ENCODE measurements around the gene PITPNM2.

Gene PITPNM2

GRCh38 chr12:123150744-123151456 lies at the start of gene PITPNM2:
PITPNM2 (minus strand) TSS chr12:123151090; CDS start chr12:123034590, 116,500 bp downstream.
- DNase-seq, result no peak

- DNase-seq, result no peak
Measured at GRCh38 chr12:123200414-123200813, 49.5 kb upstream of the PITPNM2 start.

GRCh38 chr12:123199936-123200335 lies 49.0 kb upstream of the PITPNM2 start:
- no peak for DNase-seq

GRCh38 chr12:123187637-123188036 lies 36.7 kb upstream of the PITPNM2 start:
- no peak for DNase-seq

- no peak for DNase-seq
Measured at GRCh38 chr12:123180171-123180570, 29.3 kb upstream of the PITPNM2 start.

- DNase-seq, result no peak
Measured at GRCh38 chr12:123171967-123172366, 21.1 kb upstream of the PITPNM2 start.

- no peak for DNase-seq
Measured at GRCh38 chr12:123167329-123167728, 16.4 kb upstream of the PITPNM2 start.

GRCh38 chr12:123165537-123165936 lies 14.6 kb upstream of the PITPNM2 start:
- DNase-seq, result no peak

- no peak for DNase-seq
Measured at GRCh38 chr12:123164710-123165261, 13.9 kb upstream of the PITPNM2 start.

- no peak for DNase-seq
Measured at GRCh38 chr12:123164222-123164621, 13.3 kb upstream of the PITPNM2 start.

GRCh38 chr12:123163227-123163626 lies 12.3 kb upstream of the PITPNM2 start:
- no peak for DNase-seq

GRCh38 chr12:123160801-123161487 lies 10.1 kb upstream of the PITPNM2 start:
- no peak for DNase-seq

GRCh38 chr12:123153906-123154305 lies 3.0 kb upstream of the PITPNM2 start:
- no peak for DNase-seq

- DNase-seq, result no peak
Measured at GRCh38 chr12:123152833-123153232, 1.9 kb upstream of the PITPNM2 start.

GRCh38 chr12:123151457-123152454 lies 866 bp upstream of the PITPNM2 start:
- no peak for DNase-seq

- no peak for DNase-seq
Measured at GRCh38 chr12:123150275-123150743, 581 bp downstream of the PITPNM2 start.

GRCh38 chr12:123149501-123150274 lies 1.2 kb downstream of the PITPNM2 start:
- no peak for DNase-seq

GRCh38 chr12:123149088-123149487 lies 1.8 kb downstream of the PITPNM2 start:
- DNase-seq, result no peak

- no peak for DNase-seq
Measured at GRCh38 chr12:123148655-123149054, 2.2 kb downstream of the PITPNM2 start.

- no peak for DNase-seq
Measured at GRCh38 chr12:123148223-123148622, 2.7 kb downstream of the PITPNM2 start.

- no peak for DNase-seq
Measured at GRCh38 chr12:123145211-123145610, 5.7 kb downstream of the PITPNM2 start.

All from NCI-H1092 (cell line).